ENCODE measurements around the gene B3GNT8.
A peak's percentile ranks its signal among the peaks of the same experiment; 100 is the strongest.

B3GNT8 gene

DNA sequence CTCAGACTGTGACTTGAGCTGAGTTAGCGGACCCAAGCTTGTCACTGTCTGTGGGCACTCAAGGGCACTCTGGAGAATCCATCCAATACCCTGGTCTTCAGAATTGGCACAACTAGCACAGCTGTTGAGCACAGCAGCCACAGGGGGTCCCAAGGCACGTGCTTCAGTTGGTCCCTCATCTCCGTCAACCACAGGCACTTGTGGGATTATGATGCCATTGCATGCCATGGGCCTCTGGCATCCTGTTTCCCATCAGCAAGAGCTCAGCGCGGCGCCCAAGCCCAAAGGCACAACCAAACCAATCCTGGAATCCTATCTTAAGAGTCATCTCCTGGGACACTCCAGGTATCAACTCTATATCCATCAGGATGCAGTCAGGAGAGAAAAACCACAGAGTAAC is 3.7 kb upstream of the B3GNT8 start:
- TF ChIP-seq CTCF (IDR thresholded peaks at IDR 0.05; ENCODE audit: control extremely low read depth, extremely low read depth, low read depth, missing control alignments) = no peak
- CTCF ChIA-PET = interaction anchor here (1.1 to 4.2 kb wide), 6 partner anchors 9 to 139 kb away, joined by 3 to 19 read pairs (median 4); partner anchors contain the start of gene DMAC2
- POLR2A ChIA-PET = no interaction called here
- no peak for DNase-seq (ENCODE audit: extremely low spot score)

DNA sequence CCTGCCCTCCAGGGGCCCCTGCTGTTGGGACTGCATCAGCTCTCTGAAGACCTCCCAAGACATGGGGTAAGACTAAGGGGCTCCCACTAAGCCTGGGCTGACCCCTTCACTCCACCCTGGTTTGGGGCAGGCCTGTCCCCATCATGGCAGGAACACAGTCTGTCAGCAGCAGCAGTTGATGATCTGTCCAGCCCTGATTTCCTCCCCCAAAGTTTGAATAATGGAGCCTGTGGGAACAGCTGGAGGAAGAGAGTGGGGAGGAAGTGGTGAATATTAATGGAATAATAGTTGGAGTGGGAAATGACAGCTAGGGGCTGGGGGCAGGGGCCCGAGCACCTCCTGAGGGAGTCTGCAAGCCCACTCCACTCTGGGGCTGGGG is 1.3 kb upstream of the B3GNT8 start:
- DNase-seq (ENCODE audit: extremely low spot score) = no peak
- POLR2A ChIA-PET = interaction anchor here (0.7 kb wide), 1 partner anchor 147 kb away, joined by 3 read pairs; the partner anchor contains the start of gene CEACAM21
- CTCF ChIA-PET = interaction anchor here (0.9 to 2.2 kb wide), 5 partner anchors 10 to 224 kb away, joined by 4 to 11 read pairs (median 7); partner anchors contain the start of gene DMAC2
- no peak for TF ChIP-seq CTCF (IDR thresholded peaks at IDR 0.05; ENCODE audit: control extremely low read depth, extremely low read depth, low read depth, missing control alignments)

GRCh38 chr19:41427647-41428480 is 690 bp upstream of the B3GNT8 start:
- TF ChIP-seq CTCF (IDR thresholded peaks at IDR 0.05; ENCODE audit: control extremely low read depth, extremely low read depth, low read depth, missing control alignments) = no peak
- POLR2A ChIA-PET = interaction anchor here (0.6 kb wide), 1 partner anchor 103 kb away, joined by 11 read pairs; no protein-coding TSS in a partner anchor
- CTCF ChIA-PET = interaction anchor here (0.9 to 2.2 kb wide), 4 partner anchors 11 to 224 kb away, joined by 4 to 11 read pairs (median 8); partner anchors contain the start of gene DMAC2
- DNase-seq (ENCODE audit: extremely low spot score) = peak; percentile 44

- TF ChIP-seq CTCF (IDR thresholded peaks at IDR 0.05; ENCODE audit: control extremely low read depth, extremely low read depth, low read depth, missing control alignments) = no peak
- POLR2A ChIA-PET = no interaction called here
- CTCF ChIA-PET = interaction anchor here (1.1 kb wide), 1 partner anchor 22 kb away, joined by 5 read pairs; no protein-coding TSS in a partner anchor
- no peak for DNase-seq (ENCODE audit: extremely low spot score)
These were observed 895 bp downstream of the B3GNT8 start for GRCh38 chr19:41426116-41426841.

DNA sequence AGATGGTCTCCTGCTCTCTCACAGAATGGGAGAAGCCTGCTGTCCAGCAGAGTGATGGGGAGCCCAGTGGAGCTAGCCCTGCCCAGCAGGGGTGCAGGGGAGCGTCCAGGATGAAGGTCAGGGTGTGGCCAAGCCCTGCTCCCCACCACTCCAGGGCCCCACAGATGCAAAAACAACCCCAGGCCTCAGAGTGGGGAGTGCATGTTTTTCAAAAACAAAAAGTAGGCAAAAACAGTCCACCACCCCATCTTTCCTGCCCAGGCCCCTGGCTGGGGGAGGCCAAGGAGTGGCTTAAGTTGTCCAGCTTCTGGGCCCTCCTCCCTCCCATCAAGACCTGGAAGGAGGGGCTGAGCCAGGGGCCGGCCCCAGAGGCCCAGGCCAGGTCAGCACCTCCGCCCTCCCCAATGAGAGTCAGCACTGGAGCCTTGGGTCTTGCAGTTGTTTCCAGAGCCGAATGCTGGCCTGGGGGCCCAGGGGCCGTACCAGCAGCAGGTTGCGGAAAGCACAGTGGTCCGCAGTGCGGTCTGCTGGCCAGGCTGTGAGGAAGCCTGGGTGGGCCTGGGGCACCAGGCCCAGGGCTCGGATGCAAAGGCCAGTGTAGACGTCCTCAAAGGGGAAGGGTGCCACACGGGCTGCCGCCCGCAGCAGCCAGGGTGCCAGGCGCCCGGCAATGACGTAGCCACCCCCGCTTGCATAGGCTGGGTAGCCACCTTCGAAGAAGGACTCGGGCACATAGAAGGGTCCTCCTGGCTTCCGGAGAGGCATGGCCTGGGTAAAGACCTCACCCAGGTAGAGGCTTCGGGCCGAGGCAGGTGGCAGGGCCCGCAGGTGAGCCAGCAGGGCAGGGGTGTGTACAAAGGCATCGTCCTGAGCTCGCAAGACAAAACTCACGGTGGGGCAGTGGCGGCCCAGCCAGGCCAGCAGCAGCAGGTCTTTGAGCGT is 1.7 kb downstream of the B3GNT8 start:
- CTCF ChIA-PET = no interaction called here
- no peak for DNase-seq (ENCODE audit: extremely low spot score)
- POLR2A ChIA-PET = no interaction called here
- no peak for TF ChIP-seq CTCF (IDR thresholded peaks at IDR 0.05; ENCODE audit: control extremely low read depth, extremely low read depth, low read depth, missing control alignments)
